Posterior cingulate gyrus (tissue), 11 donors: Measurements from ENCODE around the gene CYRIA.

ENCODE experiments used
- DNase-seq, 10 donors: peaks; one replicate each; pipeline versions ENCODE4 v3.0.0 to v3.0.0-alpha.2; 2020 to 2021; ENCODE audit warnings: mixed read lengths in 3 of 10
- intact Hi-C: fragments of 100-400 bp; cut with DNase I; formaldehyde crosslinking; loops from one replicate; pipeline ENCODE4 v1.15.1; 2023

CYRIA gene

DNA sequence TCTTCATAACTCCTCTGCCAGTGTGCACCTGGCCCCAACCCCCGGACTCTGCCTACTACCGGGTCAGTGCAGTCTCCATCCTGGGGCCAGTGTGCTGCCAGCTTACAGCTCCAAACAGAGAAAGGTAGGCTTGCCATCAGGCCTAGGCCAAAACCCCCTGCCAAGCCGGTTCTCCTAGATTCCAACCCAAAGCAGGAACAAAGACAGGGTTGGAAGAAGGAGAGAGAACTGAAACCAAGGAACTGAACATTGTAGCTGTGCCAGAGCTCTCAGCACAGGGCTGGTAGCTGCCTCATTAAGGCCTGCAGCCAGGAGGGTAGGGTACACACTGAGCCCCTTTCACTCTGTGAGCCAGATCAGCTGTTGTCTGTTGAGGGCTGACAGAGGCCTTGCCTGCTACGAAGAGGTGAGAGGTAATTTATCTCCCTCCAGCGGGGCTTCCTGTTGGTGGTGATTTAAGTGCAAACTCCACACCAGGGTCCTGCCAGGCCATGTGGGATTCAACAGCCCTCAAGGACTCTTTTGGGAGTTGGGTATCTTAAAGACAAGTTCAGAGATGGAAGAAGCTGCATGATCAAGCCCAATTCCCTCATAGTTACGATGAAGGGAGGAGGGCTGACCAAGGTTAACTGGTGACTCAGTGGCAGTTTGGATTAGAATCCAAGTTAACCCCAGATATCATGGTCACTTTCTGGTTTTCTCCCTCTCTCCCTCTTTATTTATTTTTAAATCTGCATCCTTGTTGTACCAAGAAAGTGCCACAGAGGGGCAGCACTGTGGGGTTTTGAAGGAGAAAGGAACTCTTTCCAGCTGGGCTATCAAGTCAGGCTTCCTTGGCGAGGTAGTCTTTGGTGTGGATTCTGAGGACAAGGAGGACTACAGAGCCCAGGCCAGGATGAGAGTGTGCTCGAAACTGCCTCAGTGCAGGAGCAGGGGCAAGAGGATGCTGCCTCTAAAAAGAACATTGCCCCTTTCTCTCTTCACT lies 48.1 kb downstream of the CYRIA start:
- peak in 3 of 10 donors; percentile 36 to 89 (median 45) for DNase-seq
- intact Hi-C loops = loop anchor here (5.0 kb wide), 1 partner anchor 45 kb away; no protein-coding TSS in a partner anchor
